Esophagus squamous epithelium (tissue), 4 donors: Measurements from ENCODE around the gene ARL6.

Source experiments
- POLR2A ChIP-seq, 4 donors: fragments of 450-650 bp; IDR thresholded peaks; one replicate each; pipeline ENCODE4 v1.6.1; 2017; ENCODE audit warnings: antibody characterized with exemption in 4 of 4, mild to moderate bottlenecking in 4 of 4, moderate library complexity in 3 of 4
- TF ChIP-seq, protein P1 (sequence below), 6 experiments: fragments of 450-650 bp in 4 of 6; fragments of 200-600 bp in 2 of 6; sonication (generic) in 2 of 6; IDR thresholded peaks; one replicate each; pipeline ENCODE4 v1.5.1; 2016 to 2019; ENCODE audit warnings: antibody characterized with exemption in 6 of 6, mild to moderate bottlenecking in 4 of 6, moderate library complexity in 4 of 6

- TF ChIP-seq POLR2A (IDR thresholded peaks at IDR 0.05) = no peak
- TF ChIP-seq, protein P1, sequence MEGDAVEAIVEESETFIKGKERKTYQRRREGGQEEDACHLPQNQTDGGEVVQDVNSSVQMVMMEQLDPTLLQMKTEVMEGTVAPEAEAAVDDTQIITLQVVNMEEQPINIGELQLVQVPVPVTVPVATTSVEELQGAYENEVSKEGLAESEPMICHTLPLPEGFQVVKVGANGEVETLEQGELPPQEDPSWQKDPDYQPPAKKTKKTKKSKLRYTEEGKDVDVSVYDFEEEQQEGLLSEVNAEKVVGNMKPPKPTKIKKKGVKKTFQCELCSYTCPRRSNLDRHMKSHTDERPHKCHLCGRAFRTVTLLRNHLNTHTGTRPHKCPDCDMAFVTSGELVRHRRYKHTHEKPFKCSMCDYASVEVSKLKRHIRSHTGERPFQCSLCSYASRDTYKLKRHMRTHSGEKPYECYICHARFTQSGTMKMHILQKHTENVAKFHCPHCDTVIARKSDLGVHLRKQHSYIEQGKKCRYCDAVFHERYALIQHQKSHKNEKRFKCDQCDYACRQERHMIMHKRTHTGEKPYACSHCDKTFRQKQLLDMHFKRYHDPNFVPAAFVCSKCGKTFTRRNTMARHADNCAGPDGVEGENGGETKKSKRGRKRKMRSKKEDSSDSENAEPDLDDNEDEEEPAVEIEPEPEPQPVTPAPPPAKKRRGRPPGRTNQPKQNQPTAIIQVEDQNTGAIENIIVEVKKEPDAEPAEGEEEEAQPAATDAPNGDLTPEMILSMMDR (IDR thresholded peaks at IDR 0.05) = no peak
These were observed 31.4 kb downstream of the ARL6 start for GRCh38 chr3:97795951-97796350.
